GM12891 (cell line): ENCODE measurements around the gene SLC8B1.

ENCODE experiments used
- POLR2AphosphoS5 ChIP-seq: IDR thresholded peaks from 2 replicates; pipeline ENCODE4 v1.6.1; 2011; ENCODE audit warnings: low read depth, low read length, control low read depth
- SPI1 ChIP-seq: IDR thresholded peaks from 2 replicates; pipeline ENCODE4 v1.6.1; 2011; ENCODE audit warnings: low read depth, low read length, control low read depth

DNA sequence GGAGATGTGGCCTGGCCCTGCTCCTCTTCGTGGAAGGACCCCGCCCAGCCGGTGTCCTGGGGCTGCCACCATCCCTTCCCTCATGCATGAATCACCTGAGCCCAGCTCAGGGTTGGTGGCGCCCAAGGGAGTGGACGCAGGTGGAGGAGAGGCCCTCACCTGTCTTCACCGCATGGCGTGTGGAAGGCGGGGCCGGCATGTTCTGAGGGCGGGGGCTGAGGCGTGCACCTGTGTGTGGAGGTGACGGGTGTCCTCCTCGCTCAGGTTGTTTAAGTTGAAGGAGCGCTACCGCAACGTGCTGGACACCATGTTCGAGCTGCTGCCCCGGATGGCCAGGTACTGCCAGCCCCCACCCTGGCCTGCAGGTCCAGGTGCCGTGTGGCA lies 47.0 kb downstream of the SLC8B1 start:
- TF ChIP-seq SPI1 (no peak), POLR2AphosphoS5 (no peak)
